HUES6 (cell line): Measurements from ENCODE around the gene CLCN5.

Source experiments
- H3K27ac ChIP-seq: 2 replicates; pipeline ENCODE4 v1.7.0; 2013; ENCODE audit warnings: low read depth, mild to moderate bottlenecking, low read length, inconsistent platforms
- H3K27me3 ChIP-seq: 2 replicates; pipeline ENCODE4 v1.6.1; 2013; ENCODE audit warnings: low read length; ENCODE audit not compliant: control insufficient read depth, insufficient read depth
- H3K36me3 ChIP-seq: 2 replicates; pipeline ENCODE4 v1.6.1; 2013; ENCODE audit warnings: low read length; ENCODE audit not compliant: control insufficient read depth, insufficient read depth
- H3K4me1 ChIP-seq: 2 replicates; pipeline ENCODE4 v1.6.1; 2013; ENCODE audit warnings: low read length; ENCODE audit not compliant: control insufficient read depth, insufficient read depth
- H3K4me3 ChIP-seq: 2 replicates; pipeline ENCODE4 v1.5.1; 2013; ENCODE audit warnings: low read depth, low read length
- H3K9ac ChIP-seq: one replicate; pipeline ENCODE4 v1.6.1; 2013; ENCODE audit warnings: mild to moderate bottlenecking, low read length
- H3K9me3 ChIP-seq: 2 replicates; pipeline ENCODE4 v1.6.1; 2013; ENCODE audit warnings: low read depth, low read length; ENCODE audit not compliant: control insufficient read depth, insufficient read depth

CLCN5 gene

GRCh38 chrX:49922291-49923241 lies at the start of gene CLCN5:
TSS of gene CLCN5 (plus strand) at chrX:49922596. CDS start at chrX:49925299, 2,703 bp downstream.
- H3K9ac ChIP-seq, result peak within 1 kb of the TSS; percentile 67
- H3K36me3 ChIP-seq, result peaks cover 7% of the 10 kb centered on the region; the same call in 1 of the 2 replicates
- H3K4me1 ChIP-seq, result peaks cover 24% of the 10 kb centered on the region
- no peaks in the 10 kb centered on the region; the same call in 1 of the 2 replicates for H3K9me3 ChIP-seq
- peaks cover 9% of the 10 kb centered on the region for H3K27me3 ChIP-seq
- H3K4me3 ChIP-seq, result peak within 1 kb of the TSS; percentile 87
- H3K27ac ChIP-seq, result peak within 1 kb of the TSS; percentile 12; the same call in 1 of the 2 replicates

GRCh38 chrX:49876750-49877149 lies 45.6 kb upstream of the CLCN5 start:
- peaks cover 22% of the 10 kb centered on the region for H3K27me3 ChIP-seq
- peaks cover 13% of the 10 kb centered on the region; the same call in 1 of the 2 replicates for H3K9me3 ChIP-seq
- no peak overlapping the region for H3K27ac ChIP-seq
- H3K4me1 ChIP-seq, result peaks cover 4% of the 10 kb centered on the region; the same call in 1 of the 2 replicates
- no peak overlapping the region for H3K9ac ChIP-seq
- peaks cover 7% of the 10 kb centered on the region; the same call in 1 of the 2 replicates for H3K36me3 ChIP-seq
- H3K4me3 ChIP-seq, result no peak overlapping the region

GRCh38 chrX:49877397-49878101 lies 44.8 kb upstream of the CLCN5 start:
- H3K27ac ChIP-seq, result no peak overlapping the region
- no peak overlapping the region for H3K9ac ChIP-seq
- H3K4me1 ChIP-seq, result peaks cover 4% of the 10 kb centered on the region; the same call in 1 of the 2 replicates
- peaks cover 13% of the 10 kb centered on the region; the same call in 1 of the 2 replicates for H3K9me3 ChIP-seq
- H3K36me3 ChIP-seq, result peaks cover 7% of the 10 kb centered on the region; the same call in 1 of the 2 replicates
- H3K27me3 ChIP-seq, result peaks cover 22% of the 10 kb centered on the region
- no peak overlapping the region for H3K4me3 ChIP-seq

GRCh38 chrX:49878128-49878833 lies 44.1 kb upstream of the CLCN5 start:
- peak overlapping the region; percentile 71 for H3K4me3 ChIP-seq
- peaks cover 13% of the 10 kb centered on the region; the same call in 1 of the 2 replicates for H3K9me3 ChIP-seq
- H3K27me3 ChIP-seq, result peaks cover 22% of the 10 kb centered on the region
- no peak overlapping the region for H3K27ac ChIP-seq
- no peak overlapping the region for H3K9ac ChIP-seq
- peaks cover 4% of the 10 kb centered on the region; the same call in 1 of the 2 replicates for H3K4me1 ChIP-seq
- H3K36me3 ChIP-seq, result peaks cover 7% of the 10 kb centered on the region; the same call in 1 of the 2 replicates

GRCh38 chrX:49878834-49879655 lies 43.4 kb upstream of the CLCN5 start, which contains the start of gene USP27X:
TSS of gene USP27X (plus strand) at chrX:49879484. CDS start at chrX:49880308, 824 bp downstream.
- Histone ChIP-seq H3K4me3 (peak within 1 kb of the TSS; percentile 71), H3K27ac (no peak within 1 kb of the TSS; the same call in 1 of the 2 replicates)

GRCh38 chrX:49879656-49880277 lies 42.6 kb upstream of the CLCN5 start:
- Histone ChIP-seq H3K27ac (no peak overlapping the region), H3K4me1 (peaks cover 8% of the 10 kb centered on the region; the same call in 1 of the 2 replicates), H3K36me3 (peaks cover 7% of the 10 kb centered on the region; the same call in 1 of the 2 replicates), H3K9ac (peak overlapping the region; percentile 67), H3K27me3 (peaks cover 22% of the 10 kb centered on the region), H3K4me3 (peak overlapping the region; percentile 71), H3K9me3 (peaks cover 13% of the 10 kb centered on the region; the same call in 1 of the 2 replicates)

More at GRCh38 chrX:49878834-49879655, 43.4 kb upstream of the CLCN5 start, which contains the start of gene USP27X:
- peak within 1 kb of the TSS; percentile 67 for H3K9ac ChIP-seq
- peaks cover 4% of the 10 kb centered on the region; the same call in 1 of the 2 replicates for H3K4me1 ChIP-seq
- H3K27me3 ChIP-seq, result peaks cover 22% of the 10 kb centered on the region
- peaks cover 7% of the 10 kb centered on the region; the same call in 1 of the 2 replicates for H3K36me3 ChIP-seq
- peaks cover 13% of the 10 kb centered on the region; the same call in 1 of the 2 replicates for H3K9me3 ChIP-seq

- Histone ChIP-seq H3K27me3 (peaks cover 16% of the 10 kb centered on the region), H3K9me3 (peaks cover 13% of the 10 kb centered on the region; the same call in 1 of the 2 replicates), H3K36me3 (peaks cover 7% of the 10 kb centered on the region; the same call in 1 of the 2 replicates), H3K4me3 (peak overlapping the region; percentile 71; the same call in 1 of the 2 replicates), H3K27ac (no peak overlapping the region), H3K4me1 (peaks cover 8% of the 10 kb centered on the region; the same call in 1 of the 2 replicates), H3K9ac (no peak overlapping the region)
Observed at GRCh38 chrX:49880668-49881067, 41.7 kb upstream of the CLCN5 start.

GRCh38 chrX:49884290-49884862 lies 38.0 kb upstream of the CLCN5 start:
- H3K9me3 ChIP-seq, result peaks cover 13% of the 10 kb centered on the region; the same call in 1 of the 2 replicates
- H3K4me3 ChIP-seq, result no peak overlapping the region
- H3K27me3 ChIP-seq, result peaks cover 3% of the 10 kb centered on the region; the same call in 1 of the 2 replicates
- peaks cover 8% of the 10 kb centered on the region; the same call in 1 of the 2 replicates for H3K4me1 ChIP-seq
- H3K9ac ChIP-seq, result no peak overlapping the region
- H3K36me3 ChIP-seq, result peaks cover 7% of the 10 kb centered on the region; the same call in 1 of the 2 replicates
- H3K27ac ChIP-seq, result no peak overlapping the region

GRCh38 chrX:49892542-49892941 lies 29.9 kb upstream of the CLCN5 start:
- H3K27ac ChIP-seq, result no peak overlapping the region
- H3K9ac ChIP-seq, result no peak overlapping the region
- no peak overlapping the region for H3K4me3 ChIP-seq
- no peaks in the 10 kb centered on the region for H3K27me3 ChIP-seq
- H3K9me3 ChIP-seq, result peaks cover 11% of the 10 kb centered on the region
- H3K4me1 ChIP-seq, result no peaks in the 10 kb centered on the region; the same call in 1 of the 2 replicates
- no peaks in the 10 kb centered on the region for H3K36me3 ChIP-seq
